ENCODE measurements around the gene TMC5. TPM values are rescaled to one million over a fixed set of nuclear protein-coding genes. Genes with fewer than 3 reads are reported as not detected.

Gene TMC5
- polyA plus RNA-seq, 3 donors, result not detected

GRCh38 chr16:19474617-19475016, 56.9 kb downstream of the TMC5 start:
- Mint-ChIP-seq H3K4me3 (no peak overlapping the region), H3K4me1 (no peaks in the 10 kb centered on the region), H3K27ac (no peak overlapping the region), H3K9me3 (no peaks in the 10 kb centered on the region), H3K36me3 (no peaks in the 10 kb centered on the region), H3K27me3 (ENCODE audit: low read depth in 3 of 3) (peaks cover 1 to 5% (median 3%) of the 10 kb centered on the region in 3 donors)
- TF ChIP-seq, protein P1, sequence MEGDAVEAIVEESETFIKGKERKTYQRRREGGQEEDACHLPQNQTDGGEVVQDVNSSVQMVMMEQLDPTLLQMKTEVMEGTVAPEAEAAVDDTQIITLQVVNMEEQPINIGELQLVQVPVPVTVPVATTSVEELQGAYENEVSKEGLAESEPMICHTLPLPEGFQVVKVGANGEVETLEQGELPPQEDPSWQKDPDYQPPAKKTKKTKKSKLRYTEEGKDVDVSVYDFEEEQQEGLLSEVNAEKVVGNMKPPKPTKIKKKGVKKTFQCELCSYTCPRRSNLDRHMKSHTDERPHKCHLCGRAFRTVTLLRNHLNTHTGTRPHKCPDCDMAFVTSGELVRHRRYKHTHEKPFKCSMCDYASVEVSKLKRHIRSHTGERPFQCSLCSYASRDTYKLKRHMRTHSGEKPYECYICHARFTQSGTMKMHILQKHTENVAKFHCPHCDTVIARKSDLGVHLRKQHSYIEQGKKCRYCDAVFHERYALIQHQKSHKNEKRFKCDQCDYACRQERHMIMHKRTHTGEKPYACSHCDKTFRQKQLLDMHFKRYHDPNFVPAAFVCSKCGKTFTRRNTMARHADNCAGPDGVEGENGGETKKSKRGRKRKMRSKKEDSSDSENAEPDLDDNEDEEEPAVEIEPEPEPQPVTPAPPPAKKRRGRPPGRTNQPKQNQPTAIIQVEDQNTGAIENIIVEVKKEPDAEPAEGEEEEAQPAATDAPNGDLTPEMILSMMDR (IDR thresholded peaks at IDR 0.05), result no peak
- Histone ChIP-seq H3K4me1 (ENCODE audit: control insufficient read depth in 1 of 2, insufficient read depth in 2 of 2, low read length in 2 of 2) (no peaks in the 10 kb centered on the region), H2AFZ (ENCODE audit: insufficient read depth, low read depth, low read length, poor library complexity, severe bottlenecking) (no peak overlapping the region), H4K20me1 (ENCODE audit: insufficient read depth, low read length) (no peaks in the 10 kb centered on the region), H3K4me3 (replicated peaks in 1 of 3; ENCODE audit: low read depth in 2 of 3, low read length in 3 of 3) (no peak overlapping the region), H3K79me2 (ENCODE audit: insufficient read depth, low read length) (no peaks in the 10 kb centered on the region), H3K27me3 (ENCODE audit: control insufficient read depth in 2 of 2, insufficient read depth in 2 of 2, low read length in 2 of 2) (no peaks in the 10 kb centered on the region), H3K4me2 (replicated peaks; ENCODE audit: extremely low read depth, low read length, poor library complexity, severe bottlenecking) (no peak overlapping the region), H3K36me3 (replicated peaks in 1 of 2; ENCODE audit: control insufficient read depth in 1 of 2, insufficient read depth in 2 of 2, low read length in 2 of 2) (no peaks in the 10 kb centered on the region), H3K9me3 (replicated peaks in 1 of 2; ENCODE audit: control insufficient read depth in 1 of 2, insufficient read depth in 1 of 2, low read length in 2 of 2) (no peaks in the 10 kb centered on the region), H3K9ac (ENCODE audit: insufficient read depth, low read length, poor library complexity, severe bottlenecking) (no peak overlapping the region), H3K27ac (ENCODE audit: low read depth in 1 of 2, low read length in 2 of 2) (no peak overlapping the region)
- no peak for DNase-seq
- intact Hi-C loops (cut with micrococcal nuclease), result no loop called here
- 73% methylated on average over 3 of the region's 5 CpGs for WGBS (ENCODE audit: insufficient coverage)

DNA sequence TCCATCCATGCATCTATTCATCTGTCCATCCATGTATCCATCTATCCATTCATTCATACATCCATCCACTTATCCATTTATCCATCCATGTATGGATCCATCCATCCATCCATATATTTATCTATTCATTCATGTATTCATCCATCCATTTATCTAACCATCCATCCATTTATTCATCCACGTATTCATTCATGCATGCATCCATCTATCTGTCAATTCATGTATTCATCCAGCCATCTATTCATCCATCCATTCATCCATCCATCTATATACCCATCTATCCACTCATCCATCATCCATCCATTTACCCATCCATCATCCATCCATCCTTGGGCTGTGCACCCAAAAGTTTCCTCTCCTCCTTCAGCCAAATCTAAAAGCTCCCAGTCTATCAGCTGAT, 60.8 kb downstream of the TMC5 start:
- H3K4me3 Mint-ChIP-seq, result no peak overlapping the region
- H3K4me1 Mint-ChIP-seq, result peaks cover 4% of the 10 kb centered on the region
- no peaks in the 10 kb centered on the region for H3K36me3 Mint-ChIP-seq
- Histone ChIP-seq H3K4me3 (replicated peaks in 1 of 3; ENCODE audit: low read depth in 2 of 3, low read length in 3 of 3) (no peak overlapping the region), H4K20me1 (ENCODE audit: insufficient read depth, low read length) (no peaks in the 10 kb centered on the region), H3K9me3 (replicated peaks in 1 of 2; ENCODE audit: control insufficient read depth in 1 of 2, insufficient read depth in 1 of 2, low read length in 2 of 2) (no peaks in the 10 kb centered on the region), H3K36me3 (replicated peaks in 1 of 2; ENCODE audit: control insufficient read depth in 1 of 2, insufficient read depth in 2 of 2, low read length in 2 of 2) (no peaks in the 10 kb centered on the region), H2AFZ (ENCODE audit: insufficient read depth, low read depth, low read length, poor library complexity, severe bottlenecking) (no peak overlapping the region), H3K9ac (ENCODE audit: insufficient read depth, low read length, poor library complexity, severe bottlenecking) (no peak overlapping the region), H3K4me2 (replicated peaks; ENCODE audit: extremely low read depth, low read length, poor library complexity, severe bottlenecking) (no peak overlapping the region), H3K27me3 (ENCODE audit: control insufficient read depth in 2 of 2, insufficient read depth in 2 of 2, low read length in 2 of 2) (no peaks in the 10 kb centered on the region), H3K4me1 (ENCODE audit: control insufficient read depth in 1 of 2, insufficient read depth in 2 of 2, low read length in 2 of 2) (no peaks in the 10 kb centered on the region), H3K27ac (ENCODE audit: low read depth in 1 of 2, low read length in 2 of 2) (no peak overlapping the region), H3K79me2 (ENCODE audit: insufficient read depth, low read length) (no peaks in the 10 kb centered on the region)
- no peak for DNase-seq
- peak overlapping the region in 1 of 7 donors; percentile 6 for H3K27ac Mint-ChIP-seq
- TF ChIP-seq, protein P1 (IDR thresholded peaks at IDR 0.05), result no peak
- intact Hi-C loops (cut with micrococcal nuclease), result no loop called here
- H3K9me3 Mint-ChIP-seq, result no peaks in the 10 kb centered on the region
- H3K27me3 Mint-ChIP-seq (ENCODE audit: low read depth in 3 of 3), result peaks cover 1 to 7% (median 6%) of the 10 kb centered on the region in 3 donors
- 94% methylated on average over 1 of the region's 1 CpG for WGBS (ENCODE audit: insufficient coverage)

Data from CD14-positive monocyte (primary cell).